ENCODE measurements around the gene FOXL1. TPM values are rescaled to one million over a fixed set of nuclear protein-coding genes. Genes with fewer than 3 reads are reported as not detected.

FOXL1 gene
- total and polyA plus RNA-seq, 4 donors: 0.41 to 2.5 (median 1.4) TPM

DNA sequence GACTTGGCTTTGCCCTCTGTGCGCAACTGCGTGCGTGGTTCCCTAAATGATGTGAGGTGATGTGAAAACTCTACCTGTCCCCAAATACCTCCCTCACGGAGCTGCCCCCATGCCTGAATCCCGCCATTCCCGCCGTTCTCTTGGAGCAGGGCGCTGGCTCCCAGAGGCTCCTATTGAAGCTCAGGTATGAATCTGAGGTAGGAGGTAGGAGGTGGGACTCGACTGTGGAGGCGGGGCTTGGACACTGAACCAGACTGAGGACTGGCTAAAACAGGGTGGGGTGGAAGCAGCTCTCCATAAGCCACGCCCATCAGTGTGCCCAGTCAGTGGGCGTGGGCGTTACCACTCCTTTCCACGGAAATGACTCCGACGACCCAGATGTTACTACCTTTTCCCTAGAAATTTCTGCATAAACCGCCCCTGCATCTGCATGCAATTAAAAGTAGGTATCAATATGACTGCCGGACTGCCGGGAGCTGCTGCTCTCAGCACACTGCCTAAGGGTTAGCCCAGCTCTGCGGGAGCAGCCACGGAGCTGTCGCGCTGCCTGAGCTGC is 41.0 kb downstream of the FOXL1 start:
- H3K4me3 ChIP-seq: no peak overlapping the region
- 85 to 94% methylated on average over 23 of the region's 23 CpGs for WGBS, 2 donors
- ATAC-seq (ENCODE audit: insufficient read depth, low FRiP score) (no peak), DNase-seq (no peak)
- TF ChIP-seq, protein P1, sequence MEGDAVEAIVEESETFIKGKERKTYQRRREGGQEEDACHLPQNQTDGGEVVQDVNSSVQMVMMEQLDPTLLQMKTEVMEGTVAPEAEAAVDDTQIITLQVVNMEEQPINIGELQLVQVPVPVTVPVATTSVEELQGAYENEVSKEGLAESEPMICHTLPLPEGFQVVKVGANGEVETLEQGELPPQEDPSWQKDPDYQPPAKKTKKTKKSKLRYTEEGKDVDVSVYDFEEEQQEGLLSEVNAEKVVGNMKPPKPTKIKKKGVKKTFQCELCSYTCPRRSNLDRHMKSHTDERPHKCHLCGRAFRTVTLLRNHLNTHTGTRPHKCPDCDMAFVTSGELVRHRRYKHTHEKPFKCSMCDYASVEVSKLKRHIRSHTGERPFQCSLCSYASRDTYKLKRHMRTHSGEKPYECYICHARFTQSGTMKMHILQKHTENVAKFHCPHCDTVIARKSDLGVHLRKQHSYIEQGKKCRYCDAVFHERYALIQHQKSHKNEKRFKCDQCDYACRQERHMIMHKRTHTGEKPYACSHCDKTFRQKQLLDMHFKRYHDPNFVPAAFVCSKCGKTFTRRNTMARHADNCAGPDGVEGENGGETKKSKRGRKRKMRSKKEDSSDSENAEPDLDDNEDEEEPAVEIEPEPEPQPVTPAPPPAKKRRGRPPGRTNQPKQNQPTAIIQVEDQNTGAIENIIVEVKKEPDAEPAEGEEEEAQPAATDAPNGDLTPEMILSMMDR (IDR thresholded peaks at IDR 0.05; ENCODE audit: control extremely low read depth, extremely low read depth): no peak
- no peaks in the 10 kb centered on the region for H3K36me3 ChIP-seq (ENCODE audit: control insufficient read depth in 4 of 4, insufficient read depth in 4 of 4, low read length in 4 of 4)
- peaks cover 0 to 5% (median 1%) of the 10 kb centered on the region in 4 donors for H3K9me3 ChIP-seq (ENCODE audit: control insufficient read depth in 4 of 4, insufficient read depth in 3 of 4, low read length in 3 of 4)
- peaks cover 0 to 12% (median 0%) of the 10 kb centered on the region in 5 donors for H3K4me1 ChIP-seq (ENCODE audit: control insufficient read depth in 5 of 5, insufficient read depth in 5 of 5, low read length in 5 of 5)
- peaks cover 0 to 3% (median 0%) of the 10 kb centered on the region in 3 donors for H3K27me3 ChIP-seq (ENCODE audit: control insufficient read depth in 3 of 3, insufficient read depth in 3 of 3, low read length in 2 of 3)
- no peak overlapping the region for H3K9ac ChIP-seq (ENCODE audit: insufficient read depth in 1 of 2, low read length in 2 of 2)
- H3K27ac ChIP-seq (ENCODE audit: low read depth in 1 of 2, low read length in 1 of 2): no peak overlapping the region

DNA sequence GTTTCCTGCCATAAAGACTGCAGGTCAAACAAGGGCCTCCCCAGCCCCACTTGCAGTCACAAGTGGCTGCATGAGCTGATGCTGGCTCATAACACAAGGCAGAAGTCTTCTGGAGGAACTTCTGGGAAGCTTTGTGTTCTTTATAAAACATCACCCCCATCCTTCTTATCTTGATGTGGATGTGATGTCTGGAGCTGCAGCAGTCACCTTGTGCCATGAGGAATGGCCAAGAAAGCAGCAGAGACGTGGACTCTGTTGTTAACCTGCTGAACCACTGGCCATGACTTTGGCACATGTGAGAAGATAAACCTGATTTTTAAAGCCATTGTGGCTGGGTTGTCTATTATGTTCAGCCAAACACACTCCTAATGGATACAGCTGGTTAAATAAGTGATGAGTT is 41.8 kb downstream of the FOXL1 start:
- Histone ChIP-seq H3K4me3 (no peak overlapping the region), H3K4me1 (ENCODE audit: control insufficient read depth in 5 of 5, insufficient read depth in 5 of 5, low read length in 5 of 5) (peaks cover 0 to 12% (median 0%) of the 10 kb centered on the region in 5 donors), H3K27me3 (ENCODE audit: control insufficient read depth in 3 of 3, insufficient read depth in 3 of 3, low read length in 2 of 3) (peaks cover 0 to 3% (median 0%) of the 10 kb centered on the region in 3 donors), H3K27ac (ENCODE audit: low read depth in 1 of 2, low read length in 1 of 2) (no peak overlapping the region), H3K36me3 (ENCODE audit: control insufficient read depth in 4 of 4, insufficient read depth in 4 of 4, low read length in 4 of 4) (no peaks in the 10 kb centered on the region), H3K9ac (ENCODE audit: insufficient read depth in 1 of 2, low read length in 2 of 2) (no peak overlapping the region), H3K9me3 (ENCODE audit: control insufficient read depth in 4 of 4, insufficient read depth in 3 of 4, low read length in 3 of 4) (peaks cover 0 to 7% (median 3%) of the 10 kb centered on the region in 4 donors)
- ATAC-seq (ENCODE audit: insufficient read depth, low FRiP score): no peak
- 76 to 84% methylated on average over 1 of the region's 1 CpG for WGBS, 2 donors
- TF ChIP-seq, protein P1 (IDR thresholded peaks at IDR 0.05; ENCODE audit: control extremely low read depth, extremely low read depth): no peak
- DNase-seq: no peak

DNA sequence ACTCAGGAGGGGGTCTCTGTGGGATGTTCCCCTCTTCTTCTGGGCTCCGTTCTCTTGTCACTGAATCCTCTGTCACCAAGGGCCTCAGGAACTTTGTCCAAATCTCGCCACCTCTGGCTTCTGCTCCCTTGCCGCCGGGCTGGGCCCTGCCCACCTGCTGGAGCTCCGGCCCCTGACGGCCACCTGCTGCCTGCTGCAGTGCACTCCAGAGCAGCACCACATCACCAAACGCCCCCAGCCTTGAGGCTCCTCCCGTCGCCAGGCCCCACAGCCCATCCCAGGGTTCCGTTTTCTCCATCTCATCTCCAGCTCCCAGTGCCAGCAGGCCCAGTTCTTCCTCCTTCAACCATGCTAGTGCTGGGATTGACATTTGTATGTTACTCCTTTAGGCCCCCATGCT is 43.6 kb downstream of the FOXL1 start:
- Histone ChIP-seq H3K4me3 (no peak overlapping the region), H3K36me3 (ENCODE audit: control insufficient read depth in 4 of 4, insufficient read depth in 4 of 4, low read length in 4 of 4) (no peaks in the 10 kb centered on the region), H3K4me1 (ENCODE audit: control insufficient read depth in 5 of 5, insufficient read depth in 5 of 5, low read length in 5 of 5) (peaks cover 0 to 12% (median 0%) of the 10 kb centered on the region in 5 donors), H3K27ac (ENCODE audit: low read depth in 1 of 2, low read length in 1 of 2) (no peak overlapping the region), H3K27me3 (ENCODE audit: control insufficient read depth in 3 of 3, insufficient read depth in 3 of 3, low read length in 2 of 3) (peaks cover 0 to 3% (median 0%) of the 10 kb centered on the region in 3 donors), H3K9me3 (ENCODE audit: control insufficient read depth in 4 of 4, insufficient read depth in 3 of 4, low read length in 3 of 4) (peaks cover 0 to 7% (median 3%) of the 10 kb centered on the region in 4 donors), H3K9ac (ENCODE audit: insufficient read depth in 1 of 2, low read length in 2 of 2) (no peak overlapping the region)
- DNase-seq: no peak
- WGBS, 2 donors: 94 to 96% methylated on average over 10 of the region's 10 CpGs
- TF ChIP-seq, protein P1 (IDR thresholded peaks at IDR 0.05; ENCODE audit: control extremely low read depth, extremely low read depth): no peak
- ATAC-seq (ENCODE audit: insufficient read depth, low FRiP score): no peak

Data from lung (tissue), 12 donors.